ACC112 (cell line): ENCODE measurements around the gene BTBD9.

Experiments
- H2AFZ ChIP-seq: fragments of 200-600 bp; sonication (generic); one replicate; pipeline ENCODE4 v1.6.0; 2017; ENCODE audit warnings: antibody characterized with exemption, low read length; ENCODE audit not compliant: unreplicated experiment
- H3K27ac ChIP-seq: fragments of 200-600 bp; sonication (generic); 2 replicates; pipeline ENCODE4 v1.5.1; 2014; ENCODE audit warnings: low read depth, mild to moderate bottlenecking, antibody characterized with exemption, low read length, moderate library complexity
- H3K27me3 ChIP-seq: fragments of 200-600 bp; sonication (generic); 2 replicates; pipeline ENCODE4 v1.6.1; 2014; ENCODE audit warnings: mild to moderate bottlenecking, antibody characterized with exemption, low read length, moderate library complexity, mixed read lengths; ENCODE audit not compliant: insufficient read depth
- H3K36me3 ChIP-seq: fragments of 200-600 bp; sonication (generic); 2 replicates; pipeline ENCODE4 v1.6.1; 2016; ENCODE audit warnings: mild to moderate bottlenecking, antibody characterized with exemption, low read length, moderate library complexity, mixed read lengths; ENCODE audit not compliant: insufficient read depth
- H3K4me1 ChIP-seq: fragments of 200-600 bp; sonication (generic); one replicate; pipeline ENCODE4 v1.6.1; 2016; ENCODE audit warnings: low read length, mixed read lengths; ENCODE audit not compliant: insufficient read depth, unreplicated experiment, control insufficient read depth
- H3K4me3 ChIP-seq: fragments of 200-600 bp; sonication (generic); 2 replicates; pipeline ENCODE4 v1.5.1; 2014; ENCODE audit warnings: mild to moderate bottlenecking, low read depth, low read length
- H3K79me2 ChIP-seq: fragments of 200-600 bp; sonication (generic); one replicate; pipeline ENCODE4 v1.6.0; 2016; ENCODE audit warnings: low read length; ENCODE audit not compliant: control insufficient read depth, unreplicated experiment, insufficient read depth

The BTBD9 gene

DNA sequence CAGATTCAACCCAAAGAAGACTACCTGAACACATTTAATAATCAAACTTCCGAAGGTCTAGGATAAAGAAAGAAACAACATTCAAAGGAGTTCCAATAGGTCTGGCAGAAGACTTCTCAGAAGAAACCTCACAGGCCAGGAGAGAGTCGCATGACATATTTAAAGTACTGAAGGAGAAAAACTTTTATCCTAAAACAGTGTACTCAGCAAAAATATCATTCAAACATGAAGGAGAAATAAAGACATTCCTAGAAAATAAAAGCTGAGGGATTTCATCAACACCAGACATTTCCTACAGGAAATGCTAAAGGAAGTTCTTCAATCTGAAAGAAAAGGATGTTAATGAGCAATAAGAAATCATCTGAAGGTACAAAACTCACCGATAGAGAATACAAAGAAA, 108.6 kb downstream of the BTBD9 start:
- H2AFZ ChIP-seq, result no peak overlapping the region
- H3K27ac ChIP-seq, result no peak overlapping the region
- no peaks in the 10 kb centered on the region for H3K36me3 ChIP-seq
- H3K79me2 ChIP-seq, result no peaks in the 10 kb centered on the region
- no peak overlapping the region for H3K4me3 ChIP-seq
- H3K27me3 ChIP-seq, result no peaks in the 10 kb centered on the region
- H3K4me1 ChIP-seq, result no peaks in the 10 kb centered on the region

DNA sequence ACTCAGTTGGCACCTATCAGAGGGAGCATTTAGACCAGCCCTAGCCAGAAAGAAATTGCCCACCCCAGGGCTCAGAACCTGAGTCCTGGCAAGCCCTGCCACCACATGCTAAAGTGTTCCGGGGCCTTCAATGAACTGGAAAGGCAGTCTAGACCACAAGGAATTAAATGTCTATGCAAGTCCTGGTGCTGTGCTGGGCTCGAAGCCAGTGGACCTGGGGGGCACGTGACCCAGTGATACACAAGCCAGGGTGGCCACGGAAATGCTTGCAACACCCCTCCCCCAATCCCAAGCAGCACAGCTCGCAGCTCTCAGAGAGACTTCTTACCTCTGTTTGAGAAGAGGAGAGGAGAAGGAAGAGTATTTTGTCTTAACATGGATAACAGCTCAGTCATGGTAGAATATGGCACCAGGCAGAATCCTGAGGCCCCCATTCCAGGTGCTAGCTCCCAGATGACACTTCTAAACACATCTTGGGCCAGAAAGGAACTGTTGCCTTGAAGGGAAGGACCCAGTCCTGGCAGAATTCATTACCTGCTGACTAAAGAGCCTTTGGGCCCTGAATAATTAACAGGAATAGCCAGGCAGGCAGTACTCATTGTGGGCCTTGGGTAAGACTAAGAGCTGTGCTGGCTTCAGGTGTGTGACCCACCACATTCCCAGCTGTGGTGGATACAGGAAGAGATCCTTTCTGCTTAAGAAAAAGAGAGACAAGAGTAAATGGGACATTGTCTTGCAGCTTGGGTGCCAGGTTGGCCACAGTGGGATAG, 111.3 kb downstream of the BTBD9 start:
- no peaks in the 10 kb centered on the region for H3K27me3 ChIP-seq
- H3K27ac ChIP-seq, result no peak overlapping the region
- H3K36me3 ChIP-seq, result no peaks in the 10 kb centered on the region
- peaks cover 10% of the 10 kb centered on the region for H3K4me1 ChIP-seq
- no peak overlapping the region for H2AFZ ChIP-seq
- H3K4me3 ChIP-seq, result no peak overlapping the region
- H3K79me2 ChIP-seq, result no peaks in the 10 kb centered on the region

DNA sequence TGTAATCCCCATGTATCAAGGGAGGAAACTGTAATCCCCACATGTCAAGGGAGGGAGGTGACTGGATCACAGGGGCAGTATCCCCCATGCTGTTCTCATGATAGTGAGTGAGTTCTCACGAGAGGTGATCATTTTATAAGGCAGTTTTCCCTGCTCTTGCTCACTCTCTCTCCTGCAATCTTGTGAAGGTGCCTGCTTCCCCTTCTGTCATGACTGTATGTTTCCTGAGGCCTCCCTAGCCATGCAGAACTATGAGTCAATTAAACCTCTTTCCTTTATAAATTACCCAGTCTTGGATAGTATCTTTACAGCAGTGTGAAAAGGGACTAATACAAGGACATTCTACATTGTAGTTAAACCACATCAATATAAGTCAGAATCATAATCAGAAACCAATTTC, 112.4 kb downstream of the BTBD9 start:
- no peaks in the 10 kb centered on the region for H3K36me3 ChIP-seq
- no peak overlapping the region for H3K27ac ChIP-seq
- H3K27me3 ChIP-seq, result no peaks in the 10 kb centered on the region
- H3K79me2 ChIP-seq, result no peaks in the 10 kb centered on the region
- H3K4me3 ChIP-seq, result no peak overlapping the region
- H3K4me1 ChIP-seq, result peaks cover 10% of the 10 kb centered on the region
- H2AFZ ChIP-seq, result no peak overlapping the region

DNA sequence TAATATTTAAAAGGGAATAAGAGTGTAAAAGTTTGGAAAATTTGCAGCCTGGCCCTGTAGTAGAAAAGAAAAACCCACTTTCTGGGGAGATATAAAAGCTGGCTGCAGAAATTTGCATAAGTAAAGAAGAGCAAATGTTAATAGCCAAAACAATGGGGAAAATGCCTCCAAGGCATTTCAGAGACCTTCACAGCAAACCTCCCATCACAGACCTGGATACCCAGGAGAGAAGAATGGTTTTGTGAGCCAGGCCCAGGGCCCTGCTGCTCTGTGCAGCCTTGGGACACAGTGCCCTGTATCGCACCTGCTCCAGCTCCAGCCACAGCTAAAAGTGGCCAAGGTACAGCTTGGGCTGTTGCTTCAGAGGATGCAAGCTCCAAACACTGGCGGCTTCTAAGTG, 113.8 kb downstream of the BTBD9 start:
- Histone ChIP-seq H3K27ac (no peak overlapping the region), H3K4me3 (no peak overlapping the region), H3K4me1 (peaks cover 10% of the 10 kb centered on the region), H3K79me2 (no peaks in the 10 kb centered on the region), H3K27me3 (no peaks in the 10 kb centered on the region), H3K36me3 (no peaks in the 10 kb centered on the region), H2AFZ (no peak overlapping the region)

DNA sequence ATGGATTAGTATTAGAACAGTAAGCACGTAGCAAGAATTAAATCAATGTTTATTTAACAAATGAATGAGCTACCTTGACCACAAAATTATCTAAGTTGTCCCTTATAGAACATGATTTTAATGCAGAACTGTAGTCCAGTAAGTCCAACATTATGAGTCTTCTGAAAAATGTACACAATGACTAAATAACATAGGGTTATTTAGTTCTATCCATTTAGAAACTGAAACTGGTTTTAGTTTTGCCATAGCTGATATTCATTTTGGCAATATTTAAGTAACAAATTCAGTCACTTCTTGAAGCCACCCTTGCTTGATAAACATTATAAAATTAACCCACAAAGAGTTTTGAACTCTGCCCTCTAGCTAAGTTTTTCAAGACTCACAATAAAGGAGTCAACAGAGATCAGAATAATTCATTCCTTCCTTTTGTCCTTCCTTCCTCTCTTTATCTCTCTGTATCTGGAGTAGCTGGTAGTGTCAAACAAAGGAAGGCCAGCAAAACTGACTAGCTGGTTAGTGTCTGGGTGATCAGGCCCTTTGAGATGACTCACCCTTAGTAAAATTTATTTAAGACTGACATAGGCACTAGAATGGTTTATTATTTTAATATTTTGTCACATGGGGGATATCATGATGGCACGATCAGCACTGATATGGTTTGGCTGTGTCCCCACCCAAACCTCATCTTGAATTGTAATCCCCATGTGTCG, 115.1 kb downstream of the BTBD9 start:
- Histone ChIP-seq H3K4me1 (peaks cover 10% of the 10 kb centered on the region), H2AFZ (no peak overlapping the region), H3K27ac (no peak overlapping the region), H3K4me3 (no peak overlapping the region), H3K27me3 (no peaks in the 10 kb centered on the region), H3K79me2 (no peaks in the 10 kb centered on the region), H3K36me3 (no peaks in the 10 kb centered on the region)

DNA sequence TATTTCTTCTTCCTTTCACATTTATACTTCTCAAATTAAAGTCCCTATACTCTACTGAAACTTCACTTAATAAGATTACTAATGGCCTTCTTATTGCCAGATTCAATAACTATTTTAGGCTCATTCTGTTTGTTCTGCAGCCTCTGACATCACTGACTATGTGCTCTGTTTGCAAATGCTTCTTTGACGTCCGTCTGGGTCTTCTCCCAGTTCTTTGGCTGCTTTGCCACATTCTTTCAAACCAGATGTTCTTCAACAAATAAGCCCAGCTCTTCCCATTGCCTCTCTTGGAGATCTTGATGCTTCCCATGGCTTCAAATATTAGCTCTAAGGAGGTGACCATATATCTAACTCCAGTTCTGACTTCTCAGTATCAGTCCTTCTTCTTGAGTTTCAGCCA, 117.4 kb downstream of the BTBD9 start:
- Histone ChIP-seq H3K79me2 (no peaks in the 10 kb centered on the region), H2AFZ (no peak overlapping the region), H3K27ac (no peak overlapping the region)

DNA sequence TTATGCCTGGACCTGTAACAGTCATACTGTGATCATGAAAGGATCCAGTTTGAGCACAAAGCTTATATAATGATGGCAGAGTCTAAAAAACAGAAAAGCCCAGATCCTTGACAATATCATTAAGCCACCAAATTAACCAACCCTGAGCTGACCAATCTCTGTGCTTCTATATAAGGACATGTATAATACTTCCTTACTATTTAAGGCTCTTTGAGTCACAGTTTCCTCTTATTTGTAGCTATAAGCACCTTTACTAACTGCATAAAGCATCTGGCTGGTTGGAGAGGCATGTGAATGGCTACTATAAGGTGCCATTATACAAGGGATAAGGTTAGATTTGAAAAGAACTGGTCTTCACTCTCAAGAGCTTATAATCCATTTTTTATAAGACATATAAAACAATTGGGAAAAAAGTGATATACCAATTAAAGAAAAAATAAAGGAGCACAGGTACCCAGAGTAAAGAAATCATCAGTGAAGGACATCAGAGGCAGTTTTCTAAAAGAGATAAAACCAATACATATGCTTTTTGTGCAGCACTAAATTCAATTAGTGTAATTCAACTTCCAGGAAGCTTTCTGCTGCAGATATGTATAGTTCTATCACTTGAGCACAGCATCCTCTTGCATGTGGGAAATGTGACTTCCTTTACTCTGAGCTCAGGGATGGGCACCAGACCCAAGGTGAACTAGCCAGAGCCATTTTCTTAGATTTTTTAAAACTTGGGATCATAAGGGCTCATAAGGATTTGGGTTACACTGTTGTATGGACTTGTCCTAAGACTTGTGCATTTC, 121.0 kb downstream of the BTBD9 start:
- no peaks in the 10 kb centered on the region for H3K27me3 ChIP-seq
- no peaks in the 10 kb centered on the region for H3K36me3 ChIP-seq
- H3K79me2 ChIP-seq, result no peaks in the 10 kb centered on the region
- no peak overlapping the region for H3K4me3 ChIP-seq
- H3K27ac ChIP-seq, result no peak overlapping the region
- no peak overlapping the region for H2AFZ ChIP-seq
- peaks cover 8% of the 10 kb centered on the region for H3K4me1 ChIP-seq

More for the DNA sequence above, 117.4 kb downstream of the BTBD9 start:
- H3K4me3 ChIP-seq, result no peak overlapping the region
- H3K27me3 ChIP-seq, result no peaks in the 10 kb centered on the region
- H3K36me3 ChIP-seq, result no peaks in the 10 kb centered on the region
- peaks cover 11% of the 10 kb centered on the region for H3K4me1 ChIP-seq

DNA sequence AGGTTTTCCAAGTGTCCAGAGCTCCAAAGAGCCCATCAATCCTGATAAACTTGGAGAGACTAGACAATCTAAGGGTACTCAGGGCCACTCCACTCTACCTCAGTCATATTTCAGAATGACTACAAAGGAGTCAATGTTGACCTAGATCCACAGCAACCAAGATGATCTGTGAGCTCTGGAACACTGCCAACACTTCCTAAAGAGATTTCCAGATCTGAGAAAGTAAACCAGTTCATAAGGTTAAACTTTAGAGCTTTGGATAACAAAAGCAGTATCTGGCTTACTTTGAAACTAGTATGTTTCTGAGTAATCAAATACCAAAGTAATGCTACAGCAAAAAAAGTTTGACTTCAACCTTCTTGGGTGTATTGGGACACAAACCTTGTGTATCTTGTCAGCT, 122.7 kb downstream of the BTBD9 start:
- no peak overlapping the region for H3K27ac ChIP-seq
- H3K4me3 ChIP-seq, result no peak overlapping the region
- H3K79me2 ChIP-seq, result no peaks in the 10 kb centered on the region
- H3K4me1 ChIP-seq, result peaks cover 8% of the 10 kb centered on the region
- no peak overlapping the region for H2AFZ ChIP-seq
- H3K27me3 ChIP-seq, result no peaks in the 10 kb centered on the region
- H3K36me3 ChIP-seq, result no peaks in the 10 kb centered on the region

DNA sequence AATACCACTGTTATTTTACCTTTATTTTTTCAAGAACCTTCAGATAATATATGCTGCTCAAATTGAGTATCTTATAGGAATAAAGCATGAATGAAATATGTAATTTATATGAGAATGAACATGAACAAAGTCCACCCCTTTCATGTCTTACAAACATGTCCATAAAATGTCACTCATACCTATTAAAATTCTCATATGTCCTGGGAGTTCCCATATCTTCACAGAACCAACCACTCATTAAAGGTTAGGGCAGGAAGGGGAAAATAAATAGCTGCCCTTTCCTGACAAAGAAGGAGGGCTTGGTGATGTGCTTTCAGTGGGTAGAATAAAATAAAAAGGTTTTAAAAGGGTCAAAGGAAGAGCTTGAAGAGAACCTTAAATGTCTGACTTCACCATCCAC, 125.3 kb downstream of the BTBD9 start:
- no peaks in the 10 kb centered on the region for H3K79me2 ChIP-seq
- no peaks in the 10 kb centered on the region for H3K27me3 ChIP-seq
- H2AFZ ChIP-seq, result no peak overlapping the region
- H3K4me1 ChIP-seq, result peaks cover 23% of the 10 kb centered on the region
- no peaks in the 10 kb centered on the region for H3K36me3 ChIP-seq
- no peak overlapping the region for H3K27ac ChIP-seq
- no peak overlapping the region for H3K4me3 ChIP-seq

DNA sequence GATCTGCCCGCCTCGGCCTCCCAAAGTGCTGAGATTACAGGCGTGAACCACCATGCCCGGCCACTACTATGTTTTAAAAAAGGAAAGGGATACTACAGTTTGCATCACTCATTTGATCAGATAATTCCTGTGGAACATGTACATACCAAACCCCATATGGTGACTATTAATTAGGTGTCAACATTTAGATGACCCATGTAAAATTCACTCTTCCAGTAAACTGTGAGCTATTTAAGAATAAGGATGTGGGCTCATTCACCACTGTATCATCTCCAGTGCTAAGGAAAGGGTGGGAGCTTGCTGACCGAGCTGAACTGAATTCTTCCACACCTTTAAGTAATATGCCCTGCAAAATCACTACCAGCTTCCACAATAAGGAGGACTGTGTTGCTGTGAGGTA, 127.5 kb downstream of the BTBD9 start:
- Histone ChIP-seq H3K27ac (no peak overlapping the region), H2AFZ (no peak overlapping the region), H3K4me3 (no peak overlapping the region), H3K4me1 (peaks cover 33% of the 10 kb centered on the region), H3K79me2 (no peaks in the 10 kb centered on the region), H3K36me3 (no peaks in the 10 kb centered on the region), H3K27me3 (no peaks in the 10 kb centered on the region)
